ENCODE measurements around the gene CCDC197.

Gene CCDC197

DNA sequence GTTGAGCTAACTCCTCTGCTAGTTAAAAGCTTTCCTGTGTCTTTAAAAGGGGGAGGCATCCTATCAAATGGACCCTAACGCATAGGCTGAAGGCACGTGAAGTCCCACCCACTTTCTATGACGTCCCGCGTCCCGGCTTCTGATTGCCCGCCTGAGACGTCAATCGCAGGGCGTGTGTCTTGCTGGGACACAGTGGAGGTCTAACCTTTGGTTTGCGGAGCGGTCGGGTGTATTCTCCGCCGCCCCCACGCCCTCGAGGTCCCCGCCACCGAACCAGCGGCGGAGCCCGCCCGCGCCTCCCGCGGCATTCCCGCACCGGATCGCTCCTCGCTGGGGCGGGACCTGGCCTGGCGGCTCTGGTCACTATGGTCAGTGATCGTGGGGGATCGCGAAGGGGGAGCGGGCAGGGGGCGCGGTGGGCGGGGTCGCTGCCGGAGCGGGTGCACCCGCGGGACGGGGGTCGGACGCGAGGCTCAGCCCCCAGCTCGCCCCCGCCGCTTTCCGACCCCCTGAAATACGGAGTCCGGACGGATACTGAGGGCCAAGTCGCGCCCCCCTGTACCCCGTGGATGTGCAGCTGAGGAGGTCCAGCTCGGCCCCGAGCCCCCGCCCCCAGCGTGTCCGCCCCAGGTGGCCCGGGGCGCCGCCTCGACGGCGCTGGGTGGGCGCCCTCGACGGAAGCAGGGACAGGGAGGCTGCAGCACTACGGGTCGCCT lies 29.2 kb downstream of the CCDC197 start, which contains the start of gene OTUB2:
Gene OTUB2 (plus strand): TSS at position 168 of the 716 bp plus-strand sequence. CDS start 198 bp downstream, at position 366.
- DNase-seq (ENCODE audit: low read depth), result peak; percentile 87

DNA sequence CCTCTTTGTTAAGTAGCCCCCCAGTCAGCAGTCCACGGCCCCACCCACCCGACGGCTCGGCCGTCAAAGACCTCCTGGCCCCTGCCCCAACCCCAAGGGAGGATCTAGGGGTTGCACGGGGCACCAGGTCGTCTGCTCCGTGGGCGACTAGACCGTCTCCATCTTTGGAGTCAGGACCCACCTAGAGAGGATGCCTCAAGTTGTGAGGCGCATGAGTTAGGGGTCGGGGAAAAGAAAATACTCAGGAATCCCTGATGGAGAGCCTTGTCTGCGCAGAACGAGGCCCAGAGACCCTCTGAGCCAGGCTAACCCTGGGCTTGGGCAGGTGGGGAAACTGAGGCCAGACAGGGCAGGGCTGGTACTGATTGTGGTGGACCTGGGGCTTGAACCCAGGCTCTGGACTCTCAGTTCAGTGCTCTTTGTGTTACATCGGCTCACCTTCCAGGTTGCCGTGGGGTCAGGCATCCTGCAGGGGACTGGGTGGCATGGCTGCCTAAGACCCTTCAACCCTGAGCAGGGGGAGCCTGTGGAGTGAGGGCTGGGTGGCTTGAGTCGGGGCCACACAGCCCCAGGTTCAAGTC lies 29.9 kb downstream of the CCDC197 start:
- DNase-seq (ENCODE audit: low read depth), result no peak

DNA sequence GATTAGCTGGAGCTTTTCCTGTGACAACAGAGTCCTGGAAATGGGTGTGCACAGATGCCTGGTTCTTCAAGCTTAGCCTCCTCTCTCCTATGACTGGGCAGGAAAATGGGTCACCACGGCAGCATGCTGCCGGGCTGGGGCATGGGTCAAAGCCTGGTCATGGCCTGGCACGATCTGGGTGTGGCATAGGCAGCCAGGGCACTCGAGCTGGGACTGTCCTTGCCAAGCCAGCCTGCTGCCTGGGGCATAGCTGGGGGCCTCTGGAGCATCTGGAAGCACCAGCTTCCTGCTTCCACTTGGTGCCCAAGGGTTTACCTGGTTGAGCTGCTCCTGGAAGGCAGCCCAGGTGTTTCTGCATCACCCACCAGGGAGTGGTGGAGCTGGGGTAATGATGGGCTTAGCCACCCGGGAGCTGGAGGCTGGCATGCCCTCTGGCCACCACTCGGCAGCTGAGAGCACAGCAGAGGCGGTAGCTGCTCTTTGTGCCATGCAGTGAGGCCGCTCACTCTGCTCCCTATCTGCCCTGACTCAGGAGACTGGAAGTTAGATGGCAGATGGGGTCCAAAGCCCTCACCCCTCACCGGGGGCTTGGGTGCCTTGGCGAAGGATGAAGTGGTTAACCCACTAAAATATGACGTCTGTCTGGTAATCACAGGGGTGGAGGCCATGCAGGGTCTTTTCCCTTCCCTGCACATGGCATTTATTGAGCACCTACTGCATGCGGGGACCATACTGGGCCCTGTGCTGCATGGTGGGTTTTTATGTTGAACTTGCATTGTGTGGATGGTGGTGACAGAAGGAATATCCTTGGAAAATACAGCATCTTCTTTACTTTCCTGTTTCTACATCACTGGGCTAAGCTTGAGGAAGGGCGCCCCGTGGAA lies 30.7 kb downstream of the CCDC197 start:
- no peak for DNase-seq (ENCODE audit: low read depth)

DNA sequence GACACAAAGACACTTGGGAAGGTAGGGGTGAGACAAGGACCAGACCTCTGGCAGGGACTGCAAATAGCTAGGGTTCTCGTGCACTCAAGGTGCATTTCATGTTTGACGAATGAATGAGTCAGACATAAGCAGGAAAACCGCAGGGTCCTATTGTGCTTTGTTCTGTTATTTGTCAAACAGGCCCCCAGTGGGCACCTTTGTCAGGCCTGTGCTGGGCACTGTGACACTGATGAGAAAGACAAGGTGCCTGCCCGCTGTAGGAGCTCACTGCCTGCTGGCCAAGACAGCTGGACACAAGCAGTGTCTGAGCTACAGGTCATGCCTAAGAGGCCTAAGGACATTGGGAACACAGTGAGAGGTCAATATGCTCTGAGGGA lies 31.3 kb downstream of the CCDC197 start:
- no peak for DNase-seq (ENCODE audit: low read depth)

DNA sequence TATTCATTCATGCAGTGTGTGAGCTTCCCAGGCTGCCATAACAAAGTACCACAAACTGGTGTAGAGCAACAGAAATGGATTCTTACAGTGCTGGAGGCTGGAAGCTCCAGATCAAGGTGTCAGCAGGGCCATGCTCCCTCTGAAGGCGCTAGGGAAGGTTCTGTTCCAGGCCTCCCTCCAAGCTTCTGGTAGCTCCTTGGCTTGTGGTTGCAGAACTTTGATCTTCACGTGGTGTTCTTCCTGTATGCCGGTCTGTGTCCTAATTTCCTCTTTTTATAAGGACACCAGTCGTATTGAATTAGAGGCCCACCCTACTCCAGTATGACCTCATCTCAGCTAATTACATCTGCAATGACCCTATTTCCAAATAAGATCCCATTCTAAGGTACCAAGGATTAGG lies 32.2 kb downstream of the CCDC197 start:
- no peak for DNase-seq (ENCODE audit: low read depth)

DNA sequence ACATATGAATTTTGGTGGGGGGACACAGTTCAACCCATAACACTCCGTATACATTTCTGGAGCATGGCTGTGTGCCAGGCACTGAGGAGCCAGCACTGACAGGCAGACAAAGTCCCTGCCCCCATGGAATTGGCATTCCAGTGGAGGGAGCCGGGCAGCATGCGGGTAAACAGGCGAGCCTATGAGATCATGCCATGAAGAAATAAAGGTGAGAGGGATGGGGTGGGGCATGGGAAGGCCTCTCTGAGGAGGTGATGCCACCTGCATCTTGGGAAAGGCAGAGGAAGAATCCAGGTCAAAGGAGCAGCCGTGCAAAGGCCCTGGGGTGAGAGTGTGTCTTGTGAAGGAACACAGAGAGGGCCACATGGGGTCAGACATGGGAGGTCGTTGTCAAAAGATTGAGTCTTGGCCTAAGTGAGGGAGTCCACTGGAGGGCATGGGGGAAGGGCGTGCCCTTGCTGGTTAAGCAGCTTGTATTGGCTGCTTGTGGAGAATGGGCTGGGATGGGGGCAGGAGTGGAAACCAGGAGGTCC lies 32.6 kb downstream of the CCDC197 start:
- no peak for DNase-seq (ENCODE audit: low read depth)

DNA sequence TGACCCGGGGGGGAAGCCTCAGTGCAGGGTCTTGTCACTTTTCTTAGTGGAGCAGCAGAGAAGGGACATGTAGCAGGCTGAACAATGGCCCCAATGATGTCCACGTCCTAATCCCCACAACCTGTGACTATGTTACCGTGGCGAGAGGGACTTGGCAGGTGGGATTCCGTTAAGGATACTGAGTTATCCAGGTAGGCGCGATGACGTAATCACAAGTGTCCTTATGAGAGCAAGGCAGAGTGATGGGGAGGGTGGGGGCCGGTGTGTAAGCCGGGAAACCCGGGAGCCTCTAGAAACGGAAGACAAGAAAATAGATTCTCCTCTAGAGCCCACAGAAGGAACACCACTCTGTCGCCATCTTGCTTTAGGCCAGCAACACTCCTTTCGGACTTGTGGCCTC lies 33.5 kb downstream of the CCDC197 start:
- no peak for DNase-seq (ENCODE audit: low read depth)

DNA sequence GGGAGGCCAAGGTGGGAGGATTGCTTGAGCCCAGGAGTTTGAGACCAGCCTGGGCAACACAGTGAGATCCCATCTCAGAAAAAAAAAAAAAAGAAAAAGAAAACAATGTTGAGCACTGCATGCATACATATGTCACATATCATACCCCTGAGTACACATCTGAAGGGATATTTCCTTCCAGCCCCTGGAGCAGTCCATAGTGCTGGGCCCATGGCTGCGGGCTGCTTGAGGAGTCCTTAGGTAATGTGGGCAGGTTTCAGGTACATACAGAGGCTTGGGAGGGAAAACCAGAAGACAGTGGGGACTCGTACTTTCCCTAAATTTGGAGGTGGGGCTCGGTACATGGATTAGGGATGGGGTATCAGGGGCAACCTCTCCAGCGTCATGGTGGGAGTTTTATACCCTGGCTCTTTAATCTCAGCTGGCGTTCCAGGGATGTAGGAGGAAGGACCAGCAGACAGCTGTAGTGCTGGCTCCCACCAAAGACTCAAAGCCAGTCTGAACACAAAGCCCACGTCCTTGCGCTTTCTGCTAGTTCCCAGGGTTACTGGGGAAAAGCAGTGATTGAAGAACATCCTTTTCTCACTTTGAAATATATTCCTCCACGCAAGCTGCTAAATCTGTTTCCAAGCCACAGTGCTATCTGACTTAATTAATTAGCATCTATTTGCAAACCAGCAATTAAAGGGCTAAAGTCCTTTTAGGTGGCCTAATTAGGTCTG lies 34.2 kb downstream of the CCDC197 start:
- no peak for DNase-seq (ENCODE audit: low read depth)

DNA sequence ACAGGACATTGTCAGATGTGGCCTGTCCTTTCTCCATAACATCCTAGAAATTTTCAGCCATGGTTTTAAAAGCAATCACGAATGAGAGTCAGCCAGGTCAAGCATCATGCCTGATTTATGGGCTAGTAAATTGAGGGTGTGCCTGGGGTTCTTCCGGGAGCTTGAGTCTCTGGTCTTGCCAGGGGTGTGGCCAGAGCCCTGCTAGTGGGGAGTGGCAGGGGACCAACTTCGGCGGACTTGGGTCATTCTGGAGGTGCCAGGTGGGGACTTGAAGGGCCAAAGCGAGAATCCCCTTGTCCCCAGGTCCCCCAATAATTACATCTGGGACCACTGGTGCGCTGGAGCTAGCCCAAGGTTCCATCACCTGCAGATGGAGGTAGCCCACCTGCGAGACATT lies 34.8 kb downstream of the CCDC197 start:
- DNase-seq (ENCODE audit: low read depth), result no peak

DNA sequence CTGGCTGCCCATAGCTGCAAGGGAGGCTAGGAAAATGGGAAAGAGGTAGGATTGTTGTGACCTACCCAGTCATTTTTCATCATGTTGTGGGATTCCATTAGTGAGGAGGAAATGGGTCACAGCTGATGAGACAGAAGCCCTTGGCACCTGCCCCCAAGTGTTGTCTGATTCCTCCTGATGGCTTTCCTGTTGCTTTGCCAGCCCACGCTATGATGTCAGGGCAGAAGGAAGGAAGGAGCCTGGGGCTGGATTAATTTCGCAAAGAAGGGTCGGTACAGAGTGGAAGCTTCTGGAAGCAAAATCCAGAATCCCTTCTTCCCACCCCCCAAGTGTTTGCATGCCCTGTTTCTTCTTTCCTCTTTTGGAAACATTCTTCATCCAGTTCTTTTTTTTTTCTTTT lies 37.8 kb downstream of the CCDC197 start:
- DNase-seq (ENCODE audit: low read depth), result no peak

DNA sequence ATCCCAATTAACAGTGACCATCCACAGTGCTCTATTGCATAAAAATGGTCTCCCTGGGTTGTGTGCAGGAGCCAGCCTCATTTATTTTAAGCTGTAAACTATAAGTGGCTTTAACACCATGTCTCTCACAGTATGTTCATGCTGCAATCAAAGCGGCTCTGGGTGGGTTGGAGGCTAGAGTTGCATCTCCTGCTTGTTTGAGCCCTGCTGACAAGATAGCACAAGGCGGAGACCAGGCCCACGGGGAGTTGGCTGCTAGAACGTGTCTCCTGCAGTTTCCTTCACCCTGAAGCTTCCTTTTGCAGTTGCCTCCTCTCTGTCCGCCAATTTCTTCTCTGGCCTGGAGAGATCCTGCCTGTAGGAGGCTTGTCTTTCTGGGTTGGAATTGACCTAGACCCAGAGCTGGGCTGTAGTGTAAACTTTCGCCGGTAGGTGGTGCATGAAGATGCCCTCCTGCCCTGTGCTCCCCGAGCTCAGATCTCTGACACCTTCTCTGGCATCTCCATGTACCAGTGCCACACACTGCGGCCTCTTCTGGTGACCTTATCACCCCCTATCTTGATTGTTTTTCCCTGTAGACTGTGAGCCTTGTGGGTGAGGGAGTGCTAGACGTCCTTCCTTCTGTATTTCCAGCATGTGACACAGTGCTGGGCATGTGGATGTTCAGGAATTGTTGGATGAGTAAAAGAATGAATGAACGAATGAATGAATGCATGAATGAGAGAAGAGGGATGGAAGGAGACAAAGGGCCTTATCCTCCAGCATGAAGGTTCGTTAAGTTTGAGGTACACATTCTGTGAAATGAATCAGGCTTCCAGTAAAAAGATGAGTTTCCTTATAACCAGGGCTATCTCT lies 39.4 kb downstream of the CCDC197 start:
- DNase-seq (ENCODE audit: low read depth), result peak; percentile 30

DNA sequence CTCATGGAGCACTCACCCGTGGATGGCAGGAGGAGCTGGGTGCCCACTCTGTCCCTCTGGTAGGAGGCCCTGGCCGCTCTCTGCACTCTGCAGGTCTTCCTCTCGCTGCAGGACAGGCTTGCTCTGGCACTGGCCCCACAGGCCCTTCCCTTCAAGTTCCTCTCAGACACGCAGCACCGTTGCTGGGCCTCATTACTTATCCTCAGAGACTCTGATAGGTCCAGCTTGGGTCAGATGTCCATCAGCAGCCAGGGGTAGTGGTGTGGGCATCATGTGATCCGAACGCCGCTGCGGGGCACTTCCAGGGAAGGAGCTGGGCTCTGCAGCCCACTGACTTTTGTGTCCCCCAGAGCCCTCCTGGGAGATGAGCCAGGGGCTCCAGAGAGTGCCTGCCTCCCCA lies 40.9 kb downstream of the CCDC197 start:
- no peak for DNase-seq (ENCODE audit: low read depth)

DNA sequence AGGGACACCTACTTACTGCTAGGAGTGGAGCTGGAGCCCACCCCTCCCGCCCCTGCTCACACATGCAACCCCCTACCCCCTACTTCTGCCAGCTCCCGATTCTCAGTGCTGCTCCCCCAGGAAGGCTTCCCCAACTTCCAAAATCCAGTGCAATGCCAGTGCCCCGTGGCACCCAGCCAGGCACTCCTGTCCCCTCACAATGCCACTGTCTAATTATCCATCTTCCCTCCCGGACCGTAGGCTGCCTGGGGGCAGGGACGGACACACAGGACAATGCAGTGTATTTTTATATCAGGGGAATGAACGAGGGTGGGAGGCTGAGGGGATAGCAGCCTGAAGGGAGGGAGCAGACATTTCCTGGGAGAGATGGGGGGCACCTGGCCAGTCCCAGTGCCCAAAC lies 41.4 kb downstream of the CCDC197 start:
- DNase-seq (ENCODE audit: low read depth), result no peak

DNA sequence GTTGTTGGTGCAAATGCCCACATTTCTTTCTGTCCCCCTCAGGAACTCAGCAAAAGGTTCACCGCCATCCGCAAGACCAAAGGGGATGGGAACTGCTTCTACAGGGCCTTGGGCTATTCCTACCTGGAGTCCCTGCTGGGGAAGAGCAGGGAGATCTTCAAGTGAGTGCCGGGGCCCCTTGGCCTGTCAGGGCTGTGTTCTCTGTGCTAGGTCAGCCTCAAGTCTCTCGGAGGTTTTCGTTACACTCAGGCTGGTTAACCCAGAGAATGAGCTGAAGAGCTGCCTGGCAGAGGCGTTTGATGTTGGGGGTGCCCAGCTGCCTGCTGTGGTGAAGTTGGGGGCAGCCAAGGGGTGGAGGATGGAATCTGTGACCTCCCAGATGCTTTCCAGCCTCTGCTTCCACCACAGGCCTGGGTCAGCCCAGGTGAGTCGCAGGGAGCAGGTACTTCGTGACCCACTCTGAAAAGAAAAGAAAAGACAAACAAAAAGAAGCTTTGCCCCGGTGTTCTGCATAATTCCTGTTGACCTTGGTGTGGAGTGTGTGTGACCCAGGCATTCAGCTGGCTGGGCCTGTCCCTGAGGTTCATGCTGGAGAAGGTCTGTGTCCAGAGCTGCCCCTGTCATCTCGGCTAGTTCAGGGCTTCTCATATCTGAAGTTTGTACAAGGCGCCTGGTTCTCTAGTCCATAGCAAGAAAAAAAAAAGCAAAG lies 42.0 kb downstream of the CCDC197 start:
- no peak for DNase-seq (ENCODE audit: low read depth)

DNA sequence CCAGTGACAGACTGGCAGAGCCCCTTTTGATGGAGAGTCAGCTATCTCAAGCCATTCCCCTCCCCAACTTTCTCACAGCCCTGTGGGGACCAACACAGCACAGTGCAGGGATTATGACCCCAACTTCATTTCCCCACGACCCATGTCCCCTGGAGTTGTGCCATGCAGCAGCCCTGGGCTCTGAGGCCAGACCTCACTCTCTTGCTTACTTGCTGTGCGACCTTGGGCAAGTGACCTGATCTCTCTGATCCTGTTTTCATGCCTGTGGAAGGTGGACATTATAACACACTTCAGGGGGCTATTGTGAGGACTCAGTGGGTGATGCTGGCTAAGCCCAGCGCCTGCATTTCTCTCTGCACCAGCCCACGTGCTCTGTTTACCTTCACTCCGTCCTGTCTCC lies 43.1 kb downstream of the CCDC197 start:
- DNase-seq (ENCODE audit: low read depth), result no peak

DNA sequence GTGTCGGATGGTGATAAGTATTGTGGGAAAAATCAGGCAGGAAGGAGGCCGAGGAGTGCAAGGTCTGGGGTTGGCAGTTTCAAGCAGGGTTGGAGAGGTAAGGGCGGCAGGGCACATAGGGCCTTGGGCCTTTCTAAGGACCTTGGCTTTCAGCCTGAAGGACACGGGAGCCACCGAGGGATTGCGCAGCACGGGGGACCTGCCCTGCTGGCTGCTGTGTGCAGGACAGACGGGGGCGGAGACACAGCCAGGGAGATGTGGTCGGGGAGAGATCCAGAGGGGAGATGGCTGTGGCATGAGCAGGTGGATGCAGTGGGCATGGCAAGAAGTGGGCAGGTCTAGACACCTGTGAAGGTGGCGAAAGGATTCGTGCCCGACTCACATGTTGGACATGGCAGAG lies 43.7 kb downstream of the CCDC197 start:
- DNase-seq (ENCODE audit: low read depth), result no peak

DNA sequence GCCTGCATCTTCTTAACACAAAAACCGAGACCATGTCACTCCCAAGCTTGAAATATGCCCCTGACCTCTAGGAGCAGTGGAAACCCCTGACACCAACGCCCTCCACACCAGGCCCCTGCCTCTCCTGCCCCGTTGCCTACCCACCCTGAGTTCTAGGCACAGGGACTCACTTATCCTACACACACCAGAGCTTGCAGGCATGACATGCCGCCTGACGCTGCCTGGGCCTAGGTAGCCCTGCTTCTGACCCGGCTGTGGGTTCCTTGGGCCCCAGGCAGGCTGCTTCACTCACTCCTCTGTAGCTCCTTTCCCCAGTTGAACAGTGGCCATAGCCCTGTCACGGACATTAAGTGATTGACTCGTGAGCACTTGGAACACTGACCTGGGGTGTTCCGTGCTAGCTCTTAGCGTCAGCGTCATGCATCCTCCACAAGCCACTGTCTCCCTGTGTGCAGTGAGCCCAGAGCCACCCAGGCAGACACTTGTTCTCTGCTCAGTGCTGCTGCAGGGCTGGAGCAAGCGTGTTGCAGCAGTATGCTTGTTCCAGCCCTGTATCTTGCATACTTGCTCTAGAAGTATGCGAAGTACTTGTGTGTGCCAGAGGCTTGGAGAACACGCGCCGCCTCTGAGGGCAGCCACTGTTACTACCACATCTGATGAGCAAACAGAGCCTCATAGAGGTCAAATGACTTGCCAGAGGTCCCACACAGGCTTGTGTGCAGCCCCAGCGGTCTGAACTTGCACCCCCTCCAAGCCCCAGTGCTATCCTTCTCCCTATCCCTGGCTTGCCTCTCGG lies 44.6 kb downstream of the CCDC197 start:
- no peak for DNase-seq (ENCODE audit: low read depth)

DNA sequence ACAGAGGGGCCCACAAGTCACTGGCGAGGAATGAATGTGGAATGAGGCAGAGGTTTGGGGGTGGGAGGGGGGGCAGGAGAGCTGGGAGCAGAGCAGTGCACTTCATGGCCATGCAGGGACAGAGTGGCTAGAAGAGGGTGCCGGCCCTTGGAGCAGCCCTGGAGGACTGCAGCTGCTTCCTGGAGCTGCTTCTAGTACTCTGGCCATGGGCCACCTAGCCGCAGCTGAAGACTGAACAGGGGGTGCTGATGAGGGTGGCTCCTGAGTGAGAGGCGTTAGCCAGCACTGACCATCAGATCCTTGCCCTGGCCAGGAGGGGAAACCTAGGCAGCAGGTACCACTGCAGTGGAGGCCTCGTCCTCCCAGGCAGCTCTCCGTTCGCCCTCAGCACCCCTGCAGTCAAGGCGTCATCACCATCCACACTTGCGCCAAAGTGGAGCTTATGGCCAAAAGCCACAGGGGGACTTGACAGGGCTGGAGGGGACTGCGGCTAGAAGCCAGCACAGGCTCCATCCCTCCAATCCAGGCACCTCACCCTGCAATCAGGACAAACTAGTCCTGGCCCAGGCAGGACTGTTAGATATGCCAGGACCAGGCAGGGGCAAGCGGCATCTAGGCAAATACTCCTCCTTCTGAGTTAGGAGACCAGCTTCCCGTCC lies 45.5 kb downstream of the CCDC197 start:
- no peak for DNase-seq (ENCODE audit: low read depth)

DNA sequence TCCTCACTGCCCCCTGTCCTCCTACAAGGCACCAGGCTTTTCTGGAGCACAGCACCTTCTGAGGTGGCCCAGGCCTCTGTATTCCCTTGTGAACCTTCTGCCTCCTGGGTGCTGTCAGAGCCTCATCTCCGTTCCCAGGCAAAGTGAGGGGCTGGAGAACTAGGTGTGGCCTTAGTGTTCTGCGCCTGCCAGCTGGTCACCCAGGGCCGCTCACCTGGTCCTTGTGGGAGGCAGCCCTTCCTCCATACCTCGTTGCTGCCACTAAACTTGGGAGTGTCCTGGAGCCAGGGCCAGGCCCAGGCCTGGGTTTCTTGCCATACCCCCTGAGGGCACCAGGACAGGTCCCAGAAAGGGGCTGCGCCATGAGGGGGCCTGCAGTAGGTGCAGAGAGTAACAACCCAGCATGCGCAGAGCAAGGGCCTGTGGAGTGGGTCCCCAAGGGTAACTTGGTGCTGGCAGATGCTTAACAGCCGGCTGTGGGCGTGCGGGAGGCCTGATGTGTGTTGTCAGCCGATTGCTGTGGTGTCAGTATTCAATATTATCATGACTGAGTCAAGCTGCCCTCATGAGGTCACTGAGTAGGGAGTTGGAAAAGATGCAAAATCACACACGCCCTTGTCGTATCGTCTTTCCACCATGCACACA lies 46.1 kb downstream of the CCDC197 start:
- DNase-seq (ENCODE audit: low read depth), result no peak

Data from T-helper 22 cell (primary cell).